Kidney (tissue), 14 donors: ENCODE results near the gene CNN1. TPM values are rescaled to one million over a fixed set of nuclear protein-coding genes. Genes with fewer than 3 reads are reported as not detected.
A peak's percentile ranks its signal among the peaks of the same experiment; 100 is the strongest.

Source experiments
- DNase-seq, 5 donors: peaks; one replicate each; pipeline ENCODE4 v3.0.0-alpha.2; 2013 to 2020
- FAIRE-seq: peaks from 2 replicates; lab custom pipeline; 2012; peaks lifted over from hg19 to GRCh38; lab: Jason Lieb, UNC
- H3K27ac ChIP-seq, 2 donors: one replicate each; pipeline ENCODE4 v1.7.0; 2013; ENCODE audit warnings: low read depth in 2 of 2, low read length in 2 of 2, inconsistent platforms in 1 of 2
- H3K27me3 ChIP-seq: one replicate; pipeline ENCODE4 v1.7.1; 2013; ENCODE audit warnings: low read length, inconsistent platforms; ENCODE audit not compliant: control insufficient read depth, insufficient read depth
- H3K36me3 ChIP-seq, 3 donors: one replicate each; pipeline versions ENCODE4 v1.7.0 to v1.7.1; 2013; ENCODE audit warnings: low read length in 3 of 3, control low read depth in 1 of 3, inconsistent platforms in 1 of 3; ENCODE audit not compliant: insufficient read depth in 3 of 3, control insufficient read depth in 2 of 3
- H3K4me1 ChIP-seq, 3 donors: one replicate each; pipeline versions ENCODE4 v1.7.0 to v1.7.1; 2013; ENCODE audit warnings: low read length in 3 of 3, inconsistent platforms in 1 of 3, low read depth in 1 of 3; ENCODE audit not compliant: control insufficient read depth in 2 of 3, insufficient read depth in 2 of 3
- H3K4me3 ChIP-seq, 3 donors: one replicate each; pipeline versions ENCODE4 v1.7.0 to v1.8.1; 2013; ENCODE audit warnings: low read length in 3 of 3, control low read depth in 1 of 3, inconsistent platforms in 1 of 3
- H3K9ac ChIP-seq, 3 donors: one replicate each; pipeline versions ENCODE4 v1.7.0 to v1.7.1; 2013; ENCODE audit warnings: low read length in 3 of 3, control low read depth in 1 of 3, inconsistent platforms in 1 of 3
- H3K9me3 ChIP-seq, 3 donors: one replicate each; pipeline versions ENCODE4 v1.7.0 to v1.7.1; 2013; ENCODE audit warnings: low read length in 3 of 3, control low read depth in 1 of 3, inconsistent platforms in 1 of 3; ENCODE audit not compliant: control insufficient read depth in 2 of 3, insufficient read depth in 1 of 3
- intact Hi-C: fragments of 100-400 bp; cut with DNase I; formaldehyde crosslinking; loops from one replicate; pipeline ENCODE4 v1.11.1; 2022
- polyA plus RNA-seq: library from polyadenylated mRNA; stranded (reverse); fragments of 350-450 nt; fragmentation: Illumina TruSeq; extraction: RNeasy Lipid Tissue Mini Kit (QIAGEN cat#74804); gene quantifications from one replicate; pipeline ENCODE4 v1.2.3, GENCODE V29; 2014; ENCODE audit warnings: low read depth, low replicate concordance; ENCODE audit not compliant: insufficient read depth
- total RNA-seq: library from RNA; stranded (reverse); fragmentation: NEBNext Ultra II Directional; extraction: Animal tissue kit (Norgen Biotek cat#: 25700); gene quantifications from one replicate; pipeline ENCODE4 v1.2.1, GENCODE V29; 2021
- TF ChIP-seq, protein P1 (sequence below): IDR thresholded peaks from 3 replicates; pipeline ENCODE4 v1.5.1; 2012; ENCODE audit warnings: mild to moderate bottlenecking, moderate library complexity, borderline replicate concordance; ENCODE audit not compliant: insufficient read depth; ENCODE audit errors: extremely low read depth
- donor health status: control.
- donor health status: control.
- donor health status: control.
- donor health status: control.
- donor health status: control.
- donor health status: DM: yes; HTN: yes; CAD: no.
- donor health status: Normal renal cell carcinoma (clear cell type).

CNN1 gene
- total and polyA plus RNA-seq, 2 donors from 2014 or later: 42.2 to 47.8 TPM

DNA sequence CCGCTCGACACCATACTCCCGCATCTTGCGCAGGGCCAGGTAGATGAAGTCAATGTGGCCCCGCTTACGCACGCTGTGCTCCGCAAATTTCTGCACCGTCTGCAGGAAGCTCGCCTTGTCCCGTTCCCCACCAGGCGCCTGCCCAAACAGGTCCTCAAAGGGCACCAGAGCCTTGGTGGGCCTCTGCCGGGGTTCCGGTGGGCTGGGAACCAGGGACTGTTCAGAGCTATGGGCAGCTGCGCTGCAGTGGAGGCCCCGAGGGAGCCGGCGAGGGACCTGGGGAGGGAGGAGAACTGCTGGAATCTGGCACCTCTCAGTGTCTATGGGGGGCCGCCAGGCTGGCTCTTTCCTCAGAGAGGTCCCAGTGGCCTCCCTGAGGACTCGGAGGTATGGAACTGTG is 24.7 kb upstream of the CNN1 start:
- intact Hi-C loops: no loop called here
- Histone ChIP-seq H3K27ac (no peak overlapping the region), H3K4me3 (no peak overlapping the region), H3K27me3 (no peaks in the 10 kb centered on the region), H3K4me1 (no peaks in the 10 kb centered on the region), H3K36me3 (peaks cover 0 to 23% (median 10%) of the 10 kb centered on the region in 3 donors), H3K9ac (no peak overlapping the region), H3K9me3 (no peaks in the 10 kb centered on the region)
- FAIRE-seq (no peak), DNase-seq (no peak)
- TF ChIP-seq, protein P1, sequence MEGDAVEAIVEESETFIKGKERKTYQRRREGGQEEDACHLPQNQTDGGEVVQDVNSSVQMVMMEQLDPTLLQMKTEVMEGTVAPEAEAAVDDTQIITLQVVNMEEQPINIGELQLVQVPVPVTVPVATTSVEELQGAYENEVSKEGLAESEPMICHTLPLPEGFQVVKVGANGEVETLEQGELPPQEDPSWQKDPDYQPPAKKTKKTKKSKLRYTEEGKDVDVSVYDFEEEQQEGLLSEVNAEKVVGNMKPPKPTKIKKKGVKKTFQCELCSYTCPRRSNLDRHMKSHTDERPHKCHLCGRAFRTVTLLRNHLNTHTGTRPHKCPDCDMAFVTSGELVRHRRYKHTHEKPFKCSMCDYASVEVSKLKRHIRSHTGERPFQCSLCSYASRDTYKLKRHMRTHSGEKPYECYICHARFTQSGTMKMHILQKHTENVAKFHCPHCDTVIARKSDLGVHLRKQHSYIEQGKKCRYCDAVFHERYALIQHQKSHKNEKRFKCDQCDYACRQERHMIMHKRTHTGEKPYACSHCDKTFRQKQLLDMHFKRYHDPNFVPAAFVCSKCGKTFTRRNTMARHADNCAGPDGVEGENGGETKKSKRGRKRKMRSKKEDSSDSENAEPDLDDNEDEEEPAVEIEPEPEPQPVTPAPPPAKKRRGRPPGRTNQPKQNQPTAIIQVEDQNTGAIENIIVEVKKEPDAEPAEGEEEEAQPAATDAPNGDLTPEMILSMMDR: no peak

- Histone ChIP-seq H3K4me1 (no peaks in the 10 kb centered on the region), H3K27ac (no peak overlapping the region), H3K9me3 (no peaks in the 10 kb centered on the region), H3K4me3 (no peak overlapping the region), H3K36me3 (peaks cover 0 to 9% (median 3%) of the 10 kb centered on the region in 3 donors), H3K27me3 (no peaks in the 10 kb centered on the region), H3K9ac (no peak overlapping the region)
- FAIRE-seq (no peak), DNase-seq (no peak)
- intact Hi-C loops: no loop called here
- TF ChIP-seq, protein P1: no peak
Measured at GRCh38 chr19:11519138-11519537, 19.5 kb upstream of the CNN1 start.

- H3K27ac ChIP-seq: peak within 1 kb of the TSS; percentile 81 to 90
Measured at GRCh38 chr19:11528551-11529341, 9.9 kb upstream of the CNN1 start, which contains the start of gene ECSIT. Gene ECSIT, minus strand, starts transcription at chr19:11529134. Its CDS starts 9,964 bp downstream, at chr19:11519170.

More at GRCh38 chr19:11528551-11529341, 9.9 kb upstream of the CNN1 start, which contains the start of gene ECSIT:
- H3K4me1 ChIP-seq: peaks cover 0 to 7% (median 4%) of the 10 kb centered on the region in 3 donors
- no peaks in the 10 kb centered on the region for H3K27me3 ChIP-seq
- H3K9me3 ChIP-seq: no peaks in the 10 kb centered on the region
- intact Hi-C loops: no loop called here
- TF ChIP-seq, protein P1: no peak
- FAIRE-seq (peak; percentile 87), DNase-seq (peak; percentile 98 to 99 (median 99))
- H3K9ac ChIP-seq: peak within 1 kb of the TSS; percentile 20 to 75 (median 75)
- H3K36me3 ChIP-seq: no peaks in the 10 kb centered on the region
- peak within 1 kb of the TSS; percentile 84 to 94 (median 93) for H3K4me3 ChIP-seq
